Measurements from ENCODE around the gene MOCS2. TPM values are rescaled to one million over a fixed set of nuclear protein-coding genes. Genes with fewer than 3 reads are reported as not detected.

The MOCS2 gene
- total and polyA plus RNA-seq, 2 of the 8 experiments (the other 6 are each of a cell fraction or from before 2014, with no cell fraction given): 6.7 to 16.1 TPM

DNA sequence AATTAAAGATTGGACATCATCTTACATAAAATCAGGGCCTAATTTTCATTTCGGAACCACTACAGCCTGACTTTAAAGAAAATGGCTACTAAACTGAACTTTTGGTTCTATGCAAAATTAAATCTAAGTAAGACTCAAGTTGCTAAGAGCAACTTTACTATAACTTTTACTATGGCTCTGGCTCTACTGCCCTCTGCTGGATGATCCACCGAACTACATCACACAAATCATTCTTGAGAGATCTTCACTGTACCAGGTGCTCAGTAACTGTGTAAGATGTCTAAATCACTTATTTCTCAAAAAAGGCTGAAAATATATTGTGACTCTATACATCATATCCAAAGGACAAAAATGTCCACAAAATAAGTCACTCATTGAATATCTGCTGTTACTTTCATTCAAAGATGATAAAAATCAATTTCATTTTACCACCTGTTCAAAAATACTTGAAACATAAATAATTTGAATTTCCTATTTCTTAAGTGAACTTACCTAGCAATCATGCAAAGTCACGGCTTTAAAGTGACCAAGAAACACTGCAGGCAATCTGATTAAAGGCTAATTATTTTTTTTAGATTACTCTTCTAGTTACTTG lies 13.5 kb downstream of the MOCS2 start:
- H2BK120ac ChIP-seq (replicated peaks; ENCODE audit: low read depth, low read length): no peak overlapping the region
- no peak overlapping the region for H3K18ac ChIP-seq (ENCODE audit: extremely low read depth, low read length)
- no peak overlapping the region for H3K27ac ChIP-seq (ENCODE audit: low read depth, low read length)
- no peak overlapping the region for H2AK5ac ChIP-seq (ENCODE audit: low read depth, low read length)
- H3K79me2 ChIP-seq (ENCODE audit: control insufficient read depth in 1 of 2, insufficient read depth in 2 of 2, low read length in 2 of 2): no peaks in the 10 kb centered on the region
- no peak overlapping the region for H3K4ac ChIP-seq (replicated peaks; ENCODE audit: insufficient read length, low read depth, low read length)
- no peak overlapping the region for H2BK15ac ChIP-seq (ENCODE audit: low read length)
- H3K9me3 ChIP-seq (ENCODE audit: insufficient read depth in 2 of 2, low read depth in 1 of 2, low read length in 1 of 2): no peaks in the 10 kb centered on the region
- no peaks in the 10 kb centered on the region for H3K4me1 ChIP-seq (replicated peaks in 1 of 4; ENCODE audit: control insufficient read depth in 3 of 4, insufficient read depth in 4 of 4, low read length in 3 of 4)
- no peaks in the 10 kb centered on the region for H3K23me2 ChIP-seq (ENCODE audit: low read depth, low read length)
- 15% methylated on average over 3 of the region's 3 CpGs; no CpG with 5 or more reads in 1 of the 2 experiments for WGBS, 2 experiments (ENCODE audit: extremely low coverage in 1 of 2, insufficient coverage in 1 of 2, insufficient read length in 1 of 2, insufficient replicate concordance in 2 of 2, low coverage in 1 of 2, low lambda C conversion rate in 2 of 2, missing lambda C conversion rate in 1 of 2)
- peaks cover 0 to 3% (median 0%) of the 10 kb centered on the region in 4 experiments; a peak in 2 of 8 replicates for H3K36me3 ChIP-seq (ENCODE audit: control insufficient read depth in 2 of 4, insufficient read depth in 4 of 4, low read length in 3 of 4)
- H3K23ac ChIP-seq (ENCODE audit: insufficient read length): no peak overlapping the region
- no peaks in the 10 kb centered on the region for H3K79me1 ChIP-seq (ENCODE audit: low read depth, low read length)
- H4K5ac ChIP-seq (ENCODE audit: insufficient read length, low read depth, low read length): no peak overlapping the region
- H3K56ac ChIP-seq (replicated peaks; ENCODE audit: insufficient read length, low read depth, low read length): no peak overlapping the region
- H2AFZ ChIP-seq (ENCODE audit: low read length): no peak overlapping the region
- FAIRE-seq (peak; percentile 91), DNase-seq (ENCODE audit: low read depth in 1 of 2, low spot score in 2 of 2) (peak; percentile 27 to 73)
- H4K20me1 ChIP-seq (replicated peaks in 1 of 2; ENCODE audit: control insufficient read depth in 1 of 2, insufficient read depth in 2 of 2, low read length in 2 of 2): no peaks in the 10 kb centered on the region
- H2BK5ac ChIP-seq (ENCODE audit: low read depth, low read length): no peak overlapping the region
- no peak overlapping the region for H3K4me2 ChIP-seq (ENCODE audit: insufficient read depth in 1 of 2, low read depth in 2 of 2, low read length in 2 of 2)
- no peak overlapping the region for H3K4me3 ChIP-seq (ENCODE audit: extremely low read depth in 1 of 4, insufficient read depth in 2 of 4, low read depth in 3 of 4, low read length in 4 of 4)
- no peak overlapping the region for H2BK20ac ChIP-seq (ENCODE audit: low read length)
- TF ChIP-seq, protein P1, sequence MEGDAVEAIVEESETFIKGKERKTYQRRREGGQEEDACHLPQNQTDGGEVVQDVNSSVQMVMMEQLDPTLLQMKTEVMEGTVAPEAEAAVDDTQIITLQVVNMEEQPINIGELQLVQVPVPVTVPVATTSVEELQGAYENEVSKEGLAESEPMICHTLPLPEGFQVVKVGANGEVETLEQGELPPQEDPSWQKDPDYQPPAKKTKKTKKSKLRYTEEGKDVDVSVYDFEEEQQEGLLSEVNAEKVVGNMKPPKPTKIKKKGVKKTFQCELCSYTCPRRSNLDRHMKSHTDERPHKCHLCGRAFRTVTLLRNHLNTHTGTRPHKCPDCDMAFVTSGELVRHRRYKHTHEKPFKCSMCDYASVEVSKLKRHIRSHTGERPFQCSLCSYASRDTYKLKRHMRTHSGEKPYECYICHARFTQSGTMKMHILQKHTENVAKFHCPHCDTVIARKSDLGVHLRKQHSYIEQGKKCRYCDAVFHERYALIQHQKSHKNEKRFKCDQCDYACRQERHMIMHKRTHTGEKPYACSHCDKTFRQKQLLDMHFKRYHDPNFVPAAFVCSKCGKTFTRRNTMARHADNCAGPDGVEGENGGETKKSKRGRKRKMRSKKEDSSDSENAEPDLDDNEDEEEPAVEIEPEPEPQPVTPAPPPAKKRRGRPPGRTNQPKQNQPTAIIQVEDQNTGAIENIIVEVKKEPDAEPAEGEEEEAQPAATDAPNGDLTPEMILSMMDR (IDR thresholded peaks at IDR 0.05; ENCODE audit: control extremely low read depth in 1 of 3, insufficient read depth in 1 of 3, low read depth in 1 of 3, low read length in 3 of 3): peak in 2 of 3 experiments; percentile 59 to 73; a peak in 3 of 4 replicates
- TF ChIP-seq TEAD4 (IDR thresholded peaks at IDR 0.05; ENCODE audit: low read depth, low read length): no peak
- peak; percentile 60 to 67 for TF ChIP-seq RAD21 (IDR thresholded peaks at IDR 0.05 in 1 of 2, conservative IDR thresholded peaks at IDR 0.05 in 1 of 2; ENCODE audit: low read depth in 2 of 2, low read length in 2 of 2)
- no peak overlapping the region for H4K91ac ChIP-seq (replicated peaks; ENCODE audit: insufficient read length, low read length)
- no peaks in the 10 kb centered on the region for H3K27me3 ChIP-seq (replicated peaks in 1 of 4; ENCODE audit: control insufficient read depth in 3 of 4, extremely low read depth in 1 of 4, insufficient read depth in 3 of 4, low read length in 3 of 4)
- CTCF ChIA-PET (ENCODE audit: partially characterized antibody): interaction anchor here (0.9 to 3.8 kb wide), 16 partner anchors 9 to 405 kb away, joined by 3 to 72 read pairs (median 4); no protein-coding TSS in a partner anchor
- POLR2A ChIA-PET (ENCODE audit: partially characterized antibody): no interaction called here
- H3K9ac ChIP-seq (replicated peaks in 1 of 4; ENCODE audit: extremely low read depth in 1 of 4, low read depth in 3 of 4, low read length in 3 of 4): no peak overlapping the region
- H3K14ac ChIP-seq (ENCODE audit: insufficient read length): no peak overlapping the region
- no peak overlapping the region for H4K8ac ChIP-seq (ENCODE audit: extremely low read depth, insufficient read depth, low read length)
- no peak overlapping the region for H2BK12ac ChIP-seq (ENCODE audit: low read depth, low read length)
